ENCODE results near the gene CIPC. TPM values are rescaled to one million over a fixed set of nuclear protein-coding genes. Genes with fewer than 3 reads are reported as not detected.
A peak's percentile ranks its signal among the peaks of the same experiment; 100 is the strongest.

Gene CIPC
- total RNA-seq, 1 donor from 2014 or later = 7.2 TPM

GRCh38 chr14:77069551-77069950, 28.5 kb upstream of the CIPC start:
- DNase-seq (ENCODE audit: low read depth in 2 of 2) = no peak

- DNase-seq (ENCODE audit: low read depth in 2 of 2) = no peak
These were observed 26.1 kb upstream of the CIPC start for GRCh38 chr14:77071938-77072388.

GRCh38 chr14:77074969-77075368, 23.1 kb upstream of the CIPC start:
- no peak for DNase-seq (ENCODE audit: low read depth in 2 of 2)

GRCh38 chr14:77076113-77076631, 21.9 kb upstream of the CIPC start:
- peak in 1 of 2 donors; percentile 63 for DNase-seq (ENCODE audit: low read depth in 2 of 2)

GRCh38 chr14:77077040-77077439, 21.0 kb upstream of the CIPC start:
- DNase-seq (ENCODE audit: low read depth in 2 of 2) = no peak

- DNase-seq (ENCODE audit: low read depth in 2 of 2) = no peak
These were observed 15.7 kb upstream of the CIPC start for GRCh38 chr14:77082356-77082755.

GRCh38 chr14:77083082-77083481, 15.0 kb upstream of the CIPC start:
- no peak for DNase-seq (ENCODE audit: low read depth in 2 of 2)

GRCh38 chr14:77084985-77085384, 13.1 kb upstream of the CIPC start:
- DNase-seq (ENCODE audit: low read depth in 2 of 2) = no peak

GRCh38 chr14:77085538-77085937, 12.5 kb upstream of the CIPC start:
- DNase-seq (ENCODE audit: low read depth in 2 of 2) = no peak

- peak in 1 of 2 donors; percentile 25 for DNase-seq (ENCODE audit: low read depth in 2 of 2)
These were observed 11.9 kb upstream of the CIPC start for GRCh38 chr14:77086017-77086727.

GRCh38 chr14:77086951-77087350, 11.1 kb upstream of the CIPC start:
- no peak for DNase-seq (ENCODE audit: low read depth in 2 of 2)

- no peak for DNase-seq (ENCODE audit: low read depth in 2 of 2)
These were observed 10.4 kb upstream of the CIPC start for GRCh38 chr14:77087631-77088030.

GRCh38 chr14:77088219-77088618, 9.8 kb upstream of the CIPC start:
- no peak for DNase-seq (ENCODE audit: low read depth in 2 of 2)

GRCh38 chr14:77088645-77089044, 9.4 kb upstream of the CIPC start:
- no peak for DNase-seq (ENCODE audit: low read depth in 2 of 2)

GRCh38 chr14:77091518-77091917, 6.5 kb upstream of the CIPC start:
- DNase-seq (ENCODE audit: low read depth in 2 of 2) = no peak

GRCh38 chr14:77092676-77093075, 5.4 kb upstream of the CIPC start:
- no peak for DNase-seq (ENCODE audit: low read depth in 2 of 2)

- DNase-seq (ENCODE audit: low read depth in 2 of 2) = peak; percentile 61 to 81
These were observed 3.3 kb upstream of the CIPC start for GRCh38 chr14:77094672-77095284.

- peak in 1 of 2 donors; percentile 35 for DNase-seq (ENCODE audit: low read depth in 2 of 2)
These were observed 905 bp upstream of the CIPC start for GRCh38 chr14:77097006-77097699.

- DNase-seq (ENCODE audit: low read depth in 2 of 2) = peak in 1 of 2 donors; percentile 16
These were observed 683 bp downstream of the CIPC start for GRCh38 chr14:77098529-77099353.

GRCh38 chr14:77099425-77100167, 1.5 kb downstream of the CIPC start:
- DNase-seq (ENCODE audit: low read depth in 2 of 2) = peak in 1 of 2 donors; percentile 44

GRCh38 chr14:77100961-77101360, 2.9 kb downstream of the CIPC start:
- DNase-seq (ENCODE audit: low read depth in 2 of 2) = peak in 1 of 2 donors; percentile 38

All from dermis microvascular lymphatic vessel endothelial cell (primary cell).